Ovary (tissue), 9 donors: ENCODE results near the gene VAV2. TPM values are rescaled to one million over a fixed set of nuclear protein-coding genes. Genes with fewer than 3 reads are reported as not detected.

Experiments used
- DNase-seq, 5 donors: peaks; one replicate each; pipeline ENCODE4 v3.0.0-alpha.2; 2019 to 2020
- H3K27ac ChIP-seq, 2 donors: fragments of 200-600 bp; one replicate each; pipeline versions ENCODE4 v1.5.1 to v1.8.0; 2019 to 2022
- H3K27me3 ChIP-seq: fragments of 200-600 bp; one replicate; pipeline ENCODE4 v1.8.0; 2022
- H3K36me3 ChIP-seq: fragments of 200-600 bp; sonication (generic); one replicate; pipeline ENCODE4 v1.5.1; 2019
- H3K4me1 ChIP-seq: one replicate; pipeline ENCODE4 v1.8.1; 2013; ENCODE audit warnings: mild to moderate bottlenecking, moderate library complexity; ENCODE audit not compliant: insufficient read depth
- H3K4me3 ChIP-seq: fragments of 200-600 bp; sonication (generic); one replicate; pipeline ENCODE4 v1.5.1; 2017
- H3K9me3 ChIP-seq, 2 donors: fragments of 200-600 bp in 1 of 2; sonication (generic) in 1 of 2; one replicate each; pipeline versions ENCODE4 v1.5.1 to v1.8.1; 2013 to 2019; ENCODE audit warnings: mild to moderate bottlenecking in 1 of 2, moderate library complexity in 1 of 2
- EP300 ChIP-seq: sonication (generic); formaldehyde crosslinking; IDR thresholded peaks from one replicate; pipeline ENCODE4 v1.6.1; 2017; ENCODE audit warnings: antibody characterized with exemption
- POLR2A ChIP-seq: fragments of 450-650 bp; IDR thresholded peaks from one replicate; pipeline ENCODE4 v1.6.1; 2017; ENCODE audit warnings: antibody characterized with exemption, mild to moderate bottlenecking, moderate library complexity
- WGBS, 3 donors: extraction: QIAGEN DNeasy Blood & Tissue Kit in 1 of 3; methylation state at CpG; one replicate each; pipeline versions ENCODE4 v1.1.5 to v1.1.7; 2013 to 2017; 5-methylcytosine and 5-hydroxymethylcytosine counted together
- intact Hi-C, 4 donors: fragments of 100-400 bp; cut with DNase I; formaldehyde crosslinking; loops; one replicate each; pipeline versions ENCODE4 v1.11.0 to v1.15.1; 2022 to 2023
- polyA plus RNA-seq, 2 donors: library from polyadenylated mRNA; stranded (reverse); fragments of 200-250 nt in 1 of 2; fragments of 350-450 nt in 1 of 2; fragmentation: Illumina TruSeq in 1 of 2; extraction: RNeasy Lipid Tissue Mini Kit (QIAGEN cat#74804) in 1 of 2; gene quantifications; one replicate each; pipeline ENCODE4 v1.2.3, GENCODE V29; 2013 to 2014
- total RNA-seq, 7 donors: library from RNA; depleted of rRNA in 2 of 7; stranded (reverse); fragments of >200 nt in 2 of 7; fragmentation: NEBNext Ultra II Directional in 3 of 7; extraction: Animal tissue kit (Norgen Biotek cat#: 25700) in 3 of 7; gene quantifications; one replicate each; pipeline versions ENCODE4 v1.1.0 to v1.2.4, GENCODE V29; 2016 to 2023
- TF ChIP-seq, protein P1 (sequence below), 3 donors: fragments of 450-650 bp in 2 of 3; fragments of 200-600 bp in 1 of 3; IDR thresholded peaks; one replicate each; pipeline versions ENCODE4 v1.5.1 to v1.8.0; 2016 to 2022; ENCODE audit warnings: antibody characterized with exemption in 3 of 3, mild to moderate bottlenecking in 1 of 3
- donor health status: DM: no; HTN: no; CAD: no; lungs with moderate emphysema.
- donor health status: DM: no; HTN: no; CAD: no.
- donor health status: Bipolar disorder and iron deficiency.
- donor health status: DM: yes; HTN: yes; CAD: no.
- donor health status: DM: no; HTN: no; CAD: no.
- donor health status: DM: yes; HTN: yes; CAD: no.

VAV2 gene
- total and polyA plus RNA-seq, 9 donors = 3.7 to 14.1 (median 7.8) TPM

GRCh38 chr9:134027561-134027960 lies 35.4 kb upstream of the VAV2 start:
- no peaks in the 10 kb centered on the region for H3K9me3 ChIP-seq
- DNase-seq = no peak
- TF ChIP-seq POLR2A = no peak
- TF ChIP-seq EP300 = no peak
- TF ChIP-seq, protein P1, sequence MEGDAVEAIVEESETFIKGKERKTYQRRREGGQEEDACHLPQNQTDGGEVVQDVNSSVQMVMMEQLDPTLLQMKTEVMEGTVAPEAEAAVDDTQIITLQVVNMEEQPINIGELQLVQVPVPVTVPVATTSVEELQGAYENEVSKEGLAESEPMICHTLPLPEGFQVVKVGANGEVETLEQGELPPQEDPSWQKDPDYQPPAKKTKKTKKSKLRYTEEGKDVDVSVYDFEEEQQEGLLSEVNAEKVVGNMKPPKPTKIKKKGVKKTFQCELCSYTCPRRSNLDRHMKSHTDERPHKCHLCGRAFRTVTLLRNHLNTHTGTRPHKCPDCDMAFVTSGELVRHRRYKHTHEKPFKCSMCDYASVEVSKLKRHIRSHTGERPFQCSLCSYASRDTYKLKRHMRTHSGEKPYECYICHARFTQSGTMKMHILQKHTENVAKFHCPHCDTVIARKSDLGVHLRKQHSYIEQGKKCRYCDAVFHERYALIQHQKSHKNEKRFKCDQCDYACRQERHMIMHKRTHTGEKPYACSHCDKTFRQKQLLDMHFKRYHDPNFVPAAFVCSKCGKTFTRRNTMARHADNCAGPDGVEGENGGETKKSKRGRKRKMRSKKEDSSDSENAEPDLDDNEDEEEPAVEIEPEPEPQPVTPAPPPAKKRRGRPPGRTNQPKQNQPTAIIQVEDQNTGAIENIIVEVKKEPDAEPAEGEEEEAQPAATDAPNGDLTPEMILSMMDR (IDR thresholded peaks at IDR 0.05) = no peak
- H3K27me3 ChIP-seq = no peaks in the 10 kb centered on the region
- WGBS, 3 donors = 85 to 90% (median 87%) methylated on average over 7 of the region's 7 CpGs
- intact Hi-C loops = loop anchor here in 1 of 4 donors (10.0 kb wide), 1 partner anchor 107 kb away; the partner anchor contains the start of gene WDR5
- H3K4me3 ChIP-seq = no peak overlapping the region
- peaks cover 5% of the 10 kb centered on the region for H3K4me1 ChIP-seq
- H3K36me3 ChIP-seq = no peaks in the 10 kb centered on the region
- H3K27ac ChIP-seq = no peak overlapping the region

- no peak overlapping the region for H3K27ac ChIP-seq
- TF ChIP-seq POLR2A (no peak), EP300 (no peak)
- TF ChIP-seq, protein P1 (IDR thresholded peaks at IDR 0.05) = no peak
- no peaks in the 10 kb centered on the region for H3K9me3 ChIP-seq
- DNase-seq = peak in 1 of 5 donors; percentile 28
- 91 to 93% (median 93%) methylated on average over 8 of the region's 8 CpGs for WGBS, 3 donors
- H3K4me1 ChIP-seq = peaks cover 5% of the 10 kb centered on the region
- H3K27me3 ChIP-seq = no peaks in the 10 kb centered on the region
- no peaks in the 10 kb centered on the region for H3K36me3 ChIP-seq
- intact Hi-C loops = loop anchor here in 1 of 4 donors (10.0 kb wide), 1 partner anchor 108 kb away; the partner anchor contains the start of gene WDR5
- H3K4me3 ChIP-seq = no peak overlapping the region
These were observed 34.9 kb upstream of the VAV2 start for GRCh38 chr9:134026981-134027380.

DNA sequence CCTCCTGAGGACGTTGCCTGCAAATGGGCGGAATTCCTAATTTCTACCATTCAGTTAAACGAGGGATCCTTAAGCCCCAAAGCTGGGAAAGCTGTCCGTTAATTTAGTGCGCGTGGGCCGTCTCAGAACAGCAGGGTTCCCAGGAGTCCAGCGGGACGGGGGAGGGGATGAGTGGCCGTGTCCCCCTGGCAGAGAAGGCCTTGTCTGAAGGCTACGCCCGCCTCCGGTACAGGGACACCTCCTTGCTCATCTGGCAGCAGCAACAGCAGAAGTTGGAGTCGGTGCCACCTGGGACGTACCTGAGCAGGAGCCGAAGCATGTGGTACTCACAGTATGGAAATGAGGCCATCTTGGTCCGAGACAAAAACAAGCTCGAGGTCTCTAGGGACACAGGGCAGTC lies 34.5 kb upstream of the VAV2 start:
- Histone ChIP-seq H3K36me3 (no peaks in the 10 kb centered on the region), H3K27me3 (no peaks in the 10 kb centered on the region), H3K4me3 (no peak overlapping the region), H3K27ac (no peak overlapping the region), H3K4me1 (peaks cover 5% of the 10 kb centered on the region), H3K9me3 (no peaks in the 10 kb centered on the region)
- TF ChIP-seq POLR2A (no peak), EP300 (no peak)
- TF ChIP-seq, protein P1 (IDR thresholded peaks at IDR 0.05) = no peak
- WGBS, 3 donors = 80 to 88% (median 82%) methylated on average over 18 of the region's 18 CpGs
- intact Hi-C loops = loop anchor here in 1 of 4 donors (10.0 kb wide), 1 partner anchor 108 kb away; the partner anchor contains the start of gene WDR5
- peak in 4 of 5 donors; percentile 41 to 70 (median 62) for DNase-seq

GRCh38 chr9:134025606-134026541 lies 33.8 kb upstream of the VAV2 start:
- intact Hi-C loops = loop anchor here in 1 of 4 donors (10.0 kb wide), 1 partner anchor 109 kb away; the partner anchor contains the start of gene WDR5
- DNase-seq = peak; percentile 39 to 73 (median 59)
- Histone ChIP-seq H3K27ac (peak overlapping the region; percentile 62 to 79), H3K36me3 (no peaks in the 10 kb centered on the region), H3K27me3 (no peaks in the 10 kb centered on the region), H3K4me3 (peak overlapping the region; percentile 96), H3K9me3 (no peaks in the 10 kb centered on the region), H3K4me1 (peaks cover 5% of the 10 kb centered on the region)
- TF ChIP-seq, protein P1 (IDR thresholded peaks at IDR 0.05) = no peak
- TF ChIP-seq POLR2A (no peak), EP300 (no peak)
- 12 to 18% (median 12%) methylated on average over 48 to 66 of the region's 66 CpGs for WGBS, 3 donors
